GM19193 (cell line): ENCODE measurements around the gene ATXN1.

Source experiments
- POLR2A ChIP-seq: IDR thresholded peaks from 4 replicates; pipeline ENCODE4 v1.6.1; 2011; ENCODE audit not compliant: insufficient read depth, insufficient read length; ENCODE audit errors: extremely low read depth

The ATXN1 gene

DNA sequence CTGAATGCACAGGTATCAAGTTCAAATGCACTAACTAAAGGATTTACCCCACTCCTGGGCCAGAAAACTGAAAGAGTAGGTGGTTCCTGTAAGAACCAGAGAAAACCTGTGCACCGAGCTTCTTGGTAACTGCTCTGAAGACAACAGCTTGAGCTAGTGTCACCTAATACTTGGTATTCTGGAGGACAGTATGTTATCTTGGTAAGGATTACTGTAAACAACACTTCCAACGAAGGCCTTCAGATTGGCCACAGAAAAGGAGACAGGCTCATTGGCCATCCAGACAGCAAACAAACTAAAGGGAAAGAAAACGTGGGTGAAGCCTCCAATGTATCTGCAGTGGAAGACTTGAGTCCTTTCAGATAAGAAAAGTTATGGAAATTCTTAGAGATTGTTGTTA is 461.4 kb downstream of the ATXN1 start:
- TF ChIP-seq POLR2A = no peak

DNA sequence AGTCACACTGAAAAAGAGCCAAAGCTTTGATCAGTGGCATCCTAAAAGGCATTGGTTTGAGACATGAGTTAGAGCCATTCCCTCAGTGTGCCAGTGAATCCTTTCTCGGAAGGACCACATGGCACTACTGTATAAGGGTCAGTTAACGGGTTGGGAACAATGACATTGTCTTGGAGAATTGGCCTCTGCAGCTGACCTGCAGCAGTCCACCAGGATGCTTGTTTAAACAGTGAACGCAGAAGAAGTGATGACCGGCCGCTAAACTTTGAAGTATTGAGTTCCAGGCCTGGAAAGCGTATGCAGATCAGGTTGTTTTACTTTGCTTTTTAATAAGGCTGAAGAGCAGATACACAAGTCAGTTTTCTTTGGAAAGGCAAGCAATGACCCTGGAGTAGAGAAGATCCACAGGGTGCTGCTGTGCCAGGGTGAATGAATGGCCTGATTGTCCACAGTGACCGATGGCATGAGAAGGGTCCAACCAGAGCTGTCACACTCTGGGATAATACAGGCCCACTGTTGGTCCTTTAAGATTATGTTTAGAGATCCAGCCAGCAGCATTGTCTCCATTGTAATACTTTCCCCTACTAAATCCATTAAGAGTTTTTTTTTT is 465.1 kb downstream of the ATXN1 start:
- TF ChIP-seq POLR2A = no peak

DNA sequence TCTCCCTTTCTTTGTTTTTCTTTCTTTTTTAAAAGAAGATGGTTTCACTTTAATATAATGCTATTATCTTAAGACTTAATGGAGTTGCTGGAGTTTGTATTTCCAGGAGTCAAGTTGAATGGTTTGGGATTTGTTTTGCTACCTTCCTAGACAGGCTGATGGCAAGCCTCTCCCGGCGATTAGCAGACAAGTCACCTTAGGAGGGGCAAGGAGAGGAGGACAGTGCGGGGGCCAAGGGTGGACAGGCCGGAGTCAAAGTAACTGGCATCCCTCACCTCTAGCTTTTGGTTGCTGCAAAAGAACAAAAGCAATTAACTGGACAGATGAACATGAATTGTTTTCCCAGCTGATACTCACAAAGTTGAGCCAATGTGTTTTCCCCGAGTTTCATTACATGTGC is 465.8 kb downstream of the ATXN1 start:
- no peak for TF ChIP-seq POLR2A

- no peak for TF ChIP-seq POLR2A
These were observed 466.2 kb downstream of the ATXN1 start for GRCh38 chr6:16295060-16295459.

DNA sequence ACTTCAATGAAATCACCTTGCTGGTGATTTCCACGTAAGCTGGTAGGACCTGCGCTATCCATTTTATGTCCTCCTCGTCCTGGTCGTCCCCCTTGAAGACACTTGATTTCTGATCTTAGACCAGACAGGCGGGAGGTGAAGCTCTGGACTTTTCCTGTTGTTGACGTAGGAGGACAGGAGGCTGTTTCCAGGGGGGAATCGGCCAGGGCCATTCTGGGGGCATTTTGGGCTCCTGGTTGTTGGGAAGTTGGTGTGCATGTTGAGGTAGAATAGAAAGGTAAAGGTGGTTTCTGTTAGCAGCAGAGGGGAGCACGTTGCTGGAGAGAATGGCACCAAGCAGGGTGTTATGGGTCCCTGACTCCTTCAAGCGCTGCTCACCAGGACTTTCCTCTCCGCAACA is 466.9 kb downstream of the ATXN1 start:
- TF ChIP-seq POLR2A = no peak

GRCh38 chr6:16292942-16293341 is 468.3 kb downstream of the ATXN1 start:
- TF ChIP-seq POLR2A = no peak

DNA sequence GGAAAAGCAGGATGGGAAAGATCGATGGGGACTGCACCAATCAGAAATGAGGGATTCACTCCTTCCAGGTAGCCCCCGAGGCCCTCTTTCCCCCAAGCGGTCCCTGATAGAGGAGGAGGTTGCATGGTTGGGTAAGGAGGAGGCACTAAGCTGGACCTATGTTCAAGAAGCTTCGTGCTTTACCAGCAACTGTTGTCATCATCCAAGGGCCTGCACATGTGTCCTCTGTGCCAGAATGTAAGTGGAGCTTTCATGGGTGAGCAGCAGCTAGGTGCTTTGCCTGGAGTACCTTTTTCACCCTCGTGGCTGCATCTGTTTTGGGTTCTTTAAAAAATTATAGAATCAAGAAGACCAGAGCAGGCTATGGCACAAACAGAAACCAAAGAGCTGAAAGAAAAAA is 468.8 kb downstream of the ATXN1 start:
- TF ChIP-seq POLR2A = no peak

DNA sequence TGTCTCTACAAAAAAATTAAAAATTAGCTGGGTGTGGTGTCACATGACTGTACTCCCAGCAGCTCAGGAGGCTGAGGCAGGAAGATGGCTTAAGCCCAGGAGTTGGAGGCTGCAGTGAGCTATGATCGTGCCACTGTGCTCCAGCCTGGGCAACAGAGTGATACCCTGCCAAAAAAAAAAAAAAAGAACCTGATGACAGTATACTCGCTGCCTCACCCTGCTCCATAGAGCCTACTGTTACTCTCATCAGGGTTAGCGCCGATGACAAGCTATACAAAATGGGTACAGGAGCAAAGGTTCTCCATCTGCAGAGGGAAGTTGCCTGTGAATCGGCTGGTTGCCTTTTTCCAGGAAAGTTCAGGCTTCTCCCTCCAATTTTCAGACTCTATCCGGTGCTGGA is 469.5 kb downstream of the ATXN1 start:
- no peak for TF ChIP-seq POLR2A

GRCh38 chr6:16288163-16288562 is 473.1 kb downstream of the ATXN1 start:
- TF ChIP-seq POLR2A = no peak

DNA sequence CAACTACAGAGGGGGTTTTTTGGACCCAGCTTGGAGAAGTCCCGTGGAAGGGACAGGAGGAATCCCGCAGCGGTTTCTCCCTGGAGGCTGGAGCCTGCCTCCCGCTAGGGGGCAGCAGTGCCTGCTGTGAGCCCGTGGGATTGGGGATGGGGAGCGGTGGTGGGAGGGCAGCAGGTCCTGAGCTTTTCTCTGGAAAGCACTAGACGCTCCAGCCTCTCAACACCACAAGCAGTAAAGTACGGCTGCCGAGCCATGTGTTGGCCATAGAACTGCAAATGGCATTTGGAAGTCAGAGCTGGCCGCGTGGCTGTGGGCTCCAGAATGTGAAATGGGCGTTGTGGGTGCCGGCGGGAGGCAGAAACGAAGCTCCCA is 475.1 kb downstream of the ATXN1 start:
- no peak for TF ChIP-seq POLR2A

- TF ChIP-seq POLR2A = no peak
These were observed 475.7 kb downstream of the ATXN1 start for GRCh38 chr6:16285467-16286150.

DNA sequence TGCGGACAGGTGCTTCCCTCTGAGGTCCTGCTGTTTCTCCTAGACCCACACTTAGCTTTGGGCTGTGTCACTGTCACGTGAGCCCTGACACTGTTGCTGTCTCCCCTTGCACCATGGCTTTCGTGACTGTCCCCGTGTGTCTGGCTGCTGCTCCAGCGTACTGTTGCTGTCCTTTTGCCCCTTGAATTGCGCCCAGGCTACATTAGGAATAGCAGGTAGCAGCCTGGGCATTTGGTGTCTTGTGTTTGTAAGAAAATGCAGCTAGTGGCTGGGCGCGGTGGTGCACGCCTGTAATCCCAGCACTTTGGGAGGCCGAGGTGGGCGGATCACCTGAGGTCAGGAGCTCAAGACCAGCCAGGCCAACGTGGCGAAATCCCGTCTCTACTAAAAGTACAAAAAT is 476.8 kb downstream of the ATXN1 start:
- TF ChIP-seq POLR2A = no peak

DNA sequence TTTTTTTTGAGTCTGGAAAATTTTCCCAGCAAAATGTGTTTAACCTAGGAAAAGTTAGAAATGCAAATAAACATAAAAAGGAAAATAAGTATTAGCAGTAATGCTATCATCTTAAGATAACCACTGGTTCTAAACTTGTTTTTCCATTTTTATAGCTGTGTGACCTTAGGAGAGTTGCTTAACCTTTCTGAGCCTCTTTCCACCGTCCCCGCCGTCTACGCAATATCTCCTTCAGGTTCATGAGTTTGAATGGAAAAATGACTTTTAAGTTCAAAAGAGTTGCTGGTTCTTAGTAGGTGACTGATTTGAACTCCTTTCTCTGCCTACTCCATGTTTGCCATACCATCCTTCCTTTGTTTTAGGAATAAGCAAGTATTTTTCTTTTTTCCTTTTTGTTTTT is 478.9 kb downstream of the ATXN1 start:
- TF ChIP-seq POLR2A = no peak

DNA sequence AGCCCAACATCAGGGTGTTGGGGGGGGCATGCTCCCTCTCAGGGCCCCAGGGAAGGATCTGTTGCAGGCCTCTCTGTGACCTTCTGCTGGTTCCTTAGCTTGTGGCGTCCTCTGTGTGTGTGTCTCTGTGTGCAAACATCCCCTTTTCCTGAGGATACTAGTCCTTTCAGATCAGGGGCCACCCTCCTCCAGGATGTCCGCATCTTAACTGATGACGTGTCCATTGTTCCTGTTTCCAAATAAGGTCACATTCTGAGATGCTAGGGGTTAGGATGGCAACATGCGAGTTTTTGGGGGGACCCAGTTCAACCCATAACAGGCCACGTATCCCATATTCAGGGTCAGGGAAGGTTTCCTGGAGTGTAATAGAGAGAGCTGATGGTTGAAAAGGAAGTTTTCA is 482.0 kb downstream of the ATXN1 start:
- no peak for TF ChIP-seq POLR2A

DNA sequence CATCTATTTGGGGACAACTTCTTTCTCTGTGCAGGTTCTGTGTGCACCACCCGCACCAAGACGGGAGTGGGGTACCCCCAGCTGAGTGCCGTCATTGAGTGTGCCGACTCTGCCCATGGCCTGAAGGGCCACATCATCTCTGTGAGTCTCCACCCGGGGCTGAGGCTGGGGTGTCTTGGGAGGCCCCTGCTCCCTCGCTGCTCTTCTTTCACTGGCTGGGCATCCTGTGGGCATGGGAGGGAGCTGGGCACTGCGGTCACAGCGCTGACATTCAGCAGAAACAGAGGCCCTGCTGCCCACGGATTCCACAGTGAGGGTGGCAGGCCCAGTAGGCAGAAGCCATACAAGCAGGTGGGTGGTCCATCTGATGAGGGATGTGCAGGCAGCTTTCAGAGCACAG is 482.5 kb downstream of the ATXN1 start:
- TF ChIP-seq POLR2A = no peak

GRCh38 chr6:16278048-16278724 is 483.1 kb downstream of the ATXN1 start:
- no peak for TF ChIP-seq POLR2A
